NCI-H1417 treated with DMSO at 0.1 percent for 48 hours (cell line): ENCODE measurements around the gene ENAH.
"Not testable (repeated sequence)": the region's sequence is repeated elsewhere in the genome, so short reads cannot be mapped to it uniquely, and the experiment has no call there.

Source experiments
- DNase-seq: peaks from one replicate; lab custom pipeline; 2025; lab: John Stamatoyannopoulos, UW

Gene ENAH

GRCh38 chr1:225644666-225645065 lies 8.3 kb downstream of the ENAH start:
- DNase-seq = no peak

- DNase-seq = no peak
Measured at GRCh38 chr1:225642177-225642576, 10.7 kb downstream of the ENAH start.

GRCh38 chr1:225638853-225639252 lies 14.1 kb downstream of the ENAH start:
- no peak for DNase-seq

GRCh38 chr1:225637651-225638199 lies 15.2 kb downstream of the ENAH start:
- no peak for DNase-seq

- DNase-seq = not testable (repeated sequence)
Measured at GRCh38 chr1:225636992-225637391, 15.9 kb downstream of the ENAH start.

- no peak for DNase-seq
Measured at GRCh38 chr1:225635649-225636048, 17.3 kb downstream of the ENAH start.

- DNase-seq = not testable (repeated sequence)
Measured at GRCh38 chr1:225632836-225633235, 20.1 kb downstream of the ENAH start.

- DNase-seq = no peak
Measured at GRCh38 chr1:225631021-225631663, 21.8 kb downstream of the ENAH start.

- DNase-seq = no peak
Measured at GRCh38 chr1:225629483-225629882, 23.4 kb downstream of the ENAH start.

GRCh38 chr1:225628794-225629193 lies 24.1 kb downstream of the ENAH start:
- DNase-seq = not testable (repeated sequence)

GRCh38 chr1:225627304-225627947 lies 25.5 kb downstream of the ENAH start:
- no peak for DNase-seq

- DNase-seq = no peak
Measured at GRCh38 chr1:225626698-225627097, 26.2 kb downstream of the ENAH start.

- no peak for DNase-seq
Measured at GRCh38 chr1:225617956-225618355, 35.0 kb downstream of the ENAH start.

GRCh38 chr1:225617479-225617878 lies 35.4 kb downstream of the ENAH start:
- DNase-seq = no peak

GRCh38 chr1:225615403-225615790 lies 37.5 kb downstream of the ENAH start:
- DNase-seq = not testable (repeated sequence)

- DNase-seq = no peak
Measured at GRCh38 chr1:225613006-225613405, 39.9 kb downstream of the ENAH start.

GRCh38 chr1:225612287-225612686 lies 40.6 kb downstream of the ENAH start:
- no peak for DNase-seq

GRCh38 chr1:225611537-225612223 lies 41.2 kb downstream of the ENAH start:
- no peak for DNase-seq

GRCh38 chr1:225610539-225610938 lies 42.4 kb downstream of the ENAH start:
- DNase-seq = no peak

GRCh38 chr1:225608014-225608796 lies 44.7 kb downstream of the ENAH start:
- no peak for DNase-seq

- no peak for DNase-seq
Measured at GRCh38 chr1:225607355-225607754, 45.6 kb downstream of the ENAH start.
